ENCODE results near the gene PIP4K2C.
A peak's percentile ranks its signal among the peaks of the same experiment; 100 is the strongest.

PIP4K2C gene

DNA sequence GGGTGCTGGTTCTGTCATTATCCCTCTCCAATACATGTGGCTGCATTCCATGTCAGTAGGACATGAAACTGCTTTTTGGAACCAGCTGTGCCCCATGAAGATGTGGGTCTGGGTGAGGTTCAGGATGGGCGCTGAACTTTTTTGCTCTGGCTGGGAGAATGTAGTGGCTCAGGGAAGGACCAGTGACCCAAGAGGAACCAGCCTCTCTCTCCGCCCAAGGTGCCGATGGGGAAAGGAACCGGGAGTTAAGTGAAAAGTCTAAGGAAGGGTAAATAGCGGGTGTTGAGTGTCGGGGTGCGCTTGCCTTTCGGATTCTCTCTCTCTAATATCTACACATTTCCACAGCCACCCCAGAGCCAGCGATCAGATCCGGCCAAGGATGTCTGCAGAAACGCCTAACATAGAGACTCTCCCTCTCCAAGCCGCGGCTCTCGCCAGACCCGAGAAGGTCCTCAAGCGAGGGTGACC lies 28.0 kb downstream of the PIP4K2C start:
- CTCF ChIA-PET = interaction anchor here (3.0 to 8.9 kb wide), 3 partner anchors 12 to 160 kb away, joined by 20 to 155 read pairs (median 22); partner anchors contain the start of gene GLI1
- no peak for DNase-seq (ENCODE audit: extremely low spot score)
- POLR2A ChIA-PET = no interaction called here
- TF ChIP-seq, protein P1, sequence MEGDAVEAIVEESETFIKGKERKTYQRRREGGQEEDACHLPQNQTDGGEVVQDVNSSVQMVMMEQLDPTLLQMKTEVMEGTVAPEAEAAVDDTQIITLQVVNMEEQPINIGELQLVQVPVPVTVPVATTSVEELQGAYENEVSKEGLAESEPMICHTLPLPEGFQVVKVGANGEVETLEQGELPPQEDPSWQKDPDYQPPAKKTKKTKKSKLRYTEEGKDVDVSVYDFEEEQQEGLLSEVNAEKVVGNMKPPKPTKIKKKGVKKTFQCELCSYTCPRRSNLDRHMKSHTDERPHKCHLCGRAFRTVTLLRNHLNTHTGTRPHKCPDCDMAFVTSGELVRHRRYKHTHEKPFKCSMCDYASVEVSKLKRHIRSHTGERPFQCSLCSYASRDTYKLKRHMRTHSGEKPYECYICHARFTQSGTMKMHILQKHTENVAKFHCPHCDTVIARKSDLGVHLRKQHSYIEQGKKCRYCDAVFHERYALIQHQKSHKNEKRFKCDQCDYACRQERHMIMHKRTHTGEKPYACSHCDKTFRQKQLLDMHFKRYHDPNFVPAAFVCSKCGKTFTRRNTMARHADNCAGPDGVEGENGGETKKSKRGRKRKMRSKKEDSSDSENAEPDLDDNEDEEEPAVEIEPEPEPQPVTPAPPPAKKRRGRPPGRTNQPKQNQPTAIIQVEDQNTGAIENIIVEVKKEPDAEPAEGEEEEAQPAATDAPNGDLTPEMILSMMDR (IDR thresholded peaks at IDR 0.05; ENCODE audit: control extremely low read depth, extremely low read depth, low read depth, missing control alignments) = no peak

DNA sequence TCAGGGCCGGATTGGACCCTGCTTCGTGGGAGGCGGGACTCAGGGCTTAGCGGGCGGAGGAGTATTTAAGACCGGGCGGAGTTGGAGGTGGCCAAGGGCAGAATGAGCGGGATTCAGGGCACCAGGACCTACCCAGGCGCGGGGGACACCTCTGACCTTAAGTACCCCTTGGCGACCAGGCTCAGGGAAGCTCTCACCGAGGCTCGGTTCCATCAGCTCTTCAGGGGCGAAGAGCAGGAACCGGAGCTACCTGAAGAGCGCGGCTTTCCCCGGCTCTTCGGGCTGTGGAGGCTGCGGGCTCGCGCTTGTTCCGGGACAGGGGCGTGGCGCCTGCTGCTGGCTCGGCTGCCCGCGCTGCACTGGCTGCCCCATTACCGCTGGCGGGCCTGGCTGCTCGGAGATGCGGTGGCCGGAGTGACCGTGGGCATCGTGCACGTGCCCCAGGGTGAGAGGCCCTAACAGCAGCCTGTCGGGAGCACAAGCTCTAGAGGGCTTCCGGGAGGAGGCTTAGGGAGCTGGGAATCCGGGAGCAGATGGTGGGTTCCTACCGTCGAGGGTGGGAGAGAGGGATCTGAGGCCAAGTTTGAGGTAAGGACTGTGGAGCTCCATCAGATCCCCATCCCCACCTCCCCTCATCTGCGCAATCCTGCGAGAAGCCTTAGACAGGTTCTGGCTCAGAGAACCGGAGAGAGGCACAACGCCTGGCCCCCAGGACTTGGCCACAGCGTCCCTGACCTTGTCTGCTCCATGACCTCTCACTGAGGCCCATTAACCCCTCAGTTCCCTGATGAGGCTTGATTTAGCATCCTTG lies 28.6 kb downstream of the PIP4K2C start:
- CTCF ChIA-PET = interaction anchor here (1.5 to 8.9 kb wide), 7 partner anchors 8 to 161 kb away, joined by 6 to 155 read pairs (median 13); partner anchors contain the start of genes ARHGEF25, B4GALNT1, GLI1 and PIP4K2C
- peak; percentile 28 for DNase-seq (ENCODE audit: extremely low spot score)
- POLR2A ChIA-PET = no interaction called here
- TF ChIP-seq, protein P1 (IDR thresholded peaks at IDR 0.05; ENCODE audit: control extremely low read depth, extremely low read depth, low read depth, missing control alignments) = no peak

DNA sequence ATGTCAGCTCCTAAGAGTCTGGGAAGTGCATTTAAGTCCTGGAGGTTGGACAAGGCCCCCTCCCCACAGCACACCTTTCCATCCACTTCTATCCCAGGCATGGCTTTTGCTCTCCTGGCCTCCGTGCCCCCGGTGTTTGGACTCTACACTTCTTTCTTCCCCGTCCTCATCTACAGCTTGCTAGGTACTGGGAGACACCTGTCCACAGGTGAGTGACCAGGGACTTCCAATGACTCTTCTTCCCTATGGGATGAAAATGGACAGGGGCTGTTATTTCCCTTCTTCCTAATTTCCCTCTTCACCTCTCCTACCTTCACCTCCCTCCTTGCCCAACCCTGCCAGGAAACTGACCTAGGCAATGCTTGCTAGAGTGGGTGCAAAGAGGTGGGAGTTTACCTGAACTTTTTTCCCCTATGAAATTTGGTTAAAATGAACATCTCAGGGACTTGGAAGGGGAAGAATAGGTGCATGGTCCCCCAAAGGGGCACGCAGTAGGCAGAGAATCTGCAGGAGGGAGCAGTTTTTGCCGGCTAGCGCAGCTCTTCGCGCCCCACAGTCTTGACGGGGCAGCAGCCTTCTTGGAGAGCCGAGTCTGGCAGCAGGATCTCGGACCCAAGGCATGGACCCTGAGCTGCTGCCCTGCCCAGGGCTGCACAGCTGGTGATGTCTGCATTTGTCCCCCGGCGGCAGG lies 29.4 kb downstream of the PIP4K2C start:
- peak; percentile 37 for DNase-seq (ENCODE audit: extremely low spot score)
- TF ChIP-seq, protein P1 (IDR thresholded peaks at IDR 0.05; ENCODE audit: control extremely low read depth, extremely low read depth, low read depth, missing control alignments) = no peak
- ChIA-PET CTCF (interaction anchor here (0.7 to 8.9 kb wide), 16 partner anchors 9 to 165 kb away, joined by 3 to 155 read pairs (median 6); partner anchors contain the start of genes ARHGEF25, B4GALNT1, GLI1 and INHBE), POLR2A (no interaction called here)

GRCh38 chr12:57620936-57621496 lies 30.0 kb downstream of the PIP4K2C start:
- CTCF ChIA-PET = interaction anchor here (0.7 to 8.9 kb wide), 16 partner anchors 9 to 166 kb away, joined by 3 to 155 read pairs (median 6); partner anchors contain the start of genes ARHGEF25, B4GALNT1, GLI1 and INHBE
- POLR2A ChIA-PET = no interaction called here

DNA sequence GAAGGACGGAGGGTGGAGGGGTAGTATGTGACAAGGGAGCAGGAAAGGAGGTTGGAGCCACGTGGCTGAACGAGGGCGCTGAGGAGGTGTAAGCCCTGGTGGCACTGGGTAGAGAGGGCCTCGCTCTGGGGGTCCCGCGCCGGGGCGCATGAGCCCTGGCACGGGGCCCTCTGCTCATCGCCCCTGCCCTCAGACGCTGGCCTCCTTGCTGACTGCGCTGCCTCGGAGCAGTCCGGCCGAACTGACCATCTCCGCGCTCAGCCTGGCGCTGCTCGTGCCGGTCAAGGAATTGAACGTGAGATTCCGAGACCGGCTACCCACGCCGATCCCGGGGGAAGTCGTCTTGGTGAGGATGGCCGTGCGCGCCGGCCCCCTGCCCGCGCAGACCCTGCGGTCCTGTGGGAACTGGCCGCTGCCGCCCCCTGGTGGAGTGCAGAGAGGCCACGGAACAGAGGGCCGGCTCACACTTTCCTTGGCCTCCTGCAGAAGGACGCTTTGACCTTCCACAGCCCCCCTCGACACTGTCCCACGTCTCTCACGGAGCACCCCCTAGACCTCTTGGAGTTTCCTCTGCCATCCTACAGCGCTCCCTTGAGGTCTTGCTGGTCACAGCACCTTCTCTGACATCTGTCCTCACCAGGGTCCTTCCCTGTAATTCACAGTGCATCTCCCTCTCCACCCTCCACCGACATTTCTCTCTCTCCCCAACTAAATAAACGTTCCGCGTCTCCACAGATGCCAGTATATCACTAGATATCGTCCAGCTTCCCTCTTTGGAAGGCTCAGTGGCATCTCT lies 30.7 kb downstream of the PIP4K2C start:
- TF ChIP-seq, protein P1 (IDR thresholded peaks at IDR 0.05; ENCODE audit: control extremely low read depth, extremely low read depth, low read depth, missing control alignments) = peak; percentile 95
- DNase-seq (ENCODE audit: extremely low spot score) = peak; percentile 83
- ChIA-PET CTCF (interaction anchor here (0.7 to 8.9 kb wide), 25 partner anchors 7 to 166 kb away, joined by 3 to 155 read pairs (median 5); partner anchors contain the start of genes ARHGEF25, CYP27B1, GLI1 and INHBE), POLR2A (no interaction called here)

More at GRCh38 chr12:57620936-57621496, 30.0 kb downstream of the PIP4K2C start:
- peak; percentile 39 for DNase-seq (ENCODE audit: extremely low spot score)
- TF ChIP-seq, protein P1 (IDR thresholded peaks at IDR 0.05; ENCODE audit: control extremely low read depth, extremely low read depth, low read depth, missing control alignments) = no peak

Data from GM10248 (cell line).